HG03196 (cell line): Measurements from ENCODE around the gene WWOX.
A peak's percentile ranks its signal among the peaks of the same experiment; 100 is the strongest.

Experiments used
- ATAC-seq: cut with Tn5 transposase; IDR thresholded peaks from one replicate; pipeline ENCODE4 v1.9.1; 2021; ENCODE audit not compliant: unreplicated experiment

The WWOX gene

DNA sequence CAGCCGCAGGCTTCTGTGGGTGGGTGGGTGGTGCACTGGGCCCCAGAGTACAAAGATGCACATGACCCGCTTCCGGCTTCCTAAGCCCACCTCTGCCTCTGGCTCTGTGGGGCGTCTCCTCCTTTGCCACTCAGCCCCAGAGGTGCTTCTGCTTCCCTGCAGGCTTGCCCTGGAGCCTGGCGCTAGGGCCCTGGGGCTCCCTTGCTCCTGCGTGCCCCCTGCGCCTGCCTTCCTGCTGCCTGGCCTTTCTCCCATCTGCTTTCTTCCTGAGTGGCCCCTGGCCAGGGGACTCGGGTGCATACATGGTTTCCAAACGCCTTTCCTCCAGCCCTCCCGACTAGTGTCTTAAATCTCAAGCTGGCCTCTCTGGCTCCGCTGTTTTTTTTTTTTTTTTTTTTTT lies 3.4 kb downstream of the WWOX start:
- no peak for ATAC-seq

DNA sequence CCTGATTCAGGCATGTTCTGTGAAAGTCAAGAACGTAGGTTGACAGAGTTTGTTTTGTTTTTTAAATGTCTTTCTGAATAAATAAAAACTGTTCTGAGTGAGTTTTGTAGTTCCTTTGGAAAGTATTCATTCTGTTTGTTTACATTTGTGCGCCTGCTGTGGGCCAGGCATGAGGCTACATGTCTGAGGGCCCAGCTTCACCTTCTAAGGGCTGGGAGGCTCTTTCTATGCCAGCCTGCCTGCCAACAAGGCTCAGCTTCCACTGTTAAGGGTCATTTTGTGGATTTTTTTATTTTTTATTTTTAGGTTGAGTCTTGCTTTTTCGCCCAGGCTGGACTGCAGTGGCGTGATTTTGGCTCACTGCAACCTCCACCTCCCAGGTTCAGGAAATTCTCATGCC lies 6.1 kb downstream of the WWOX start:
- ATAC-seq: no peak

DNA sequence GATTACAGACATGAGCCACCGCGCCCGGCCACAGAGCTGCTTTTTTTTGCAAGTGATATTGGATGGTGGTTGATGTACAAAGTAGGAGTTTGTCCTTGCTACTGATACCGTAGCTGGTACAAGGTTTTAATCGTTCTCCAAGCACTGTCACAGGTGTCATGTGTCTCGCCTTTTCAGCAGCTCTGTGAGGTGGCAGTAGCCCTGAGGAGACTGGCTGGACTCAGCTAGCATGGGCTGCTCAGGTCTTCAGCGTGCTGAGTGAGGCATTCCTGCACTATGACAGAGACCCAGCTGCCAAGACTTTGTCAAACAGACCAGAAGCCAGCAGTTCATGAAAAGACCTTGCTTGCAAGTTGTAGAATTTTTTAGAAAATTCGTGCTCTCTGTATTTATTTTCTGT lies 7.2 kb downstream of the WWOX start:
- ATAC-seq: no peak

DNA sequence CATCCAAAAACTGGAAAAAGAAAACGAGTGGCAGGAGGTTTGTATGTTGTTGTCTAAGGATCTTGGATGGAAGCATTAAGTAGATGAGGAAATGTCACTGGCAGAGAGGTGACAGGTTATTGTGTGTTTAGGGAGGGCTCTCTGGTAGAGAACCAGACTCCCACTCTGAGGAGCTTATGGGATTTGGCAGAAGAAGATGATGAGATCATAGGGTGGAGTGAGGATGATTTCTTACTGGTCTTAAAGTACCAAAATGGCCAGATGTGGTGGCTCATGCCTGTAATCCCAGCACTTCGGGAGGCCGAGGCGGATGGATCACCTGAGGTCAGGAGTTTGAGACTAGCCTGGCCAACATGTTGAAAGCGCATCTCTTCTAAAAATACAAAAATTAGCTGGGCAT lies 9.0 kb downstream of the WWOX start:
- ATAC-seq: no peak

DNA sequence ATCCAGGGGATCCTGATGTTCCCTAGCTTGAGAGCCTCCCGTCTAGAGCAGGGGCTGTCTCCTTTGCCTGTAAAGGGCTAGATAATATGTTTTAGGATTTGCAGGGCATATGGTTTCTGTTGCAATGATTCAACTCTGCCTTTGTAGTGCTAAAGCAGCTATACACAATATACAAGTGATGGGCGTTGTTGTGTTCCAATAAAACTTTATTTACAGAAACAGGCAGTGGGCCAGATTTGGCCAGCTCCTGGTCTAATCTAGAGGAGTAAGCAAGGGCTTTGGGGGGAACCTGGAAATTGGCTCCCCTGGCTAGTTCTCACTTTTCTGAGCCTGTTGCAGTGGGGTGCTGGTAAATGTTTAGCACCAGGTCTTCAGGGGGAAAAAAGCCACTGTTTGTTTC lies 13.8 kb downstream of the WWOX start:
- no peak for ATAC-seq

DNA sequence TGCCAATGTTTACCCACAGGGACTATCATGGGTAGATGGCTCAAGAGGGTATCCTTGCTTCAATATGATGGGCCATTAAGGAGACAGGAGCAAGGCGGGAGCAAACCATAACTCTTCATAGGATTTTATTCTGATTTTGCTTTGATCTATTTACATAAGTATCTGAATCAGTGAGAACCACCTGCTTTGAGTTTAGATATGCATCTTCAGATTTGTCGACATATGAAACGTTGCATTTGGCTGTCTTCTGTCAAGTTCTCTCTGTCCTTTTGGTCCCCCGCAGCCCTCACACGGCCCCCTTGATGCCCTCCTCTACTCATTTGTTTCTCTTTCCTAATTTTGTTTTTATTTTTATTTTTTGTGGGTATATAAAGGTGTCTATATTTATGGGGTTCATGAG lies 16.2 kb downstream of the WWOX start:
- no peak for ATAC-seq

DNA sequence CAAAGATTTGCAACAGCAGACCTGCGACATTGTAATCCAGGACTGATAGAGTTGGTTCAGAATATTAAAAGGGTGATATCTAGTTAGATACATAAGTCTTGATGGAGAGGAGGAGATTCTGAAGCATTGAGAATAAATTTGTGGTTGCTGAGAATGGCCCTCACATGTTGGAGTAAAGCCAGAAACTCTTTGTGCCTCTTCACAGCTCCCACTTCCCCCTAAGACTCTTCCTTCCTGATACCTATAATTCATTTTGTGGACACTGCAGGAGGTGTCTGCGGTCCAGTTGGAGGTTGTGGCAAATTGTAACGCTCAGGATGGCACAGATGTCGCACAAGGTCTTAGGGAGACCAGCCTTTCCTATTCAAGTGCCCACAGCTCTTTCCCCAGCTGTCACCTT lies 17.5 kb downstream of the WWOX start:
- no peak for ATAC-seq

DNA sequence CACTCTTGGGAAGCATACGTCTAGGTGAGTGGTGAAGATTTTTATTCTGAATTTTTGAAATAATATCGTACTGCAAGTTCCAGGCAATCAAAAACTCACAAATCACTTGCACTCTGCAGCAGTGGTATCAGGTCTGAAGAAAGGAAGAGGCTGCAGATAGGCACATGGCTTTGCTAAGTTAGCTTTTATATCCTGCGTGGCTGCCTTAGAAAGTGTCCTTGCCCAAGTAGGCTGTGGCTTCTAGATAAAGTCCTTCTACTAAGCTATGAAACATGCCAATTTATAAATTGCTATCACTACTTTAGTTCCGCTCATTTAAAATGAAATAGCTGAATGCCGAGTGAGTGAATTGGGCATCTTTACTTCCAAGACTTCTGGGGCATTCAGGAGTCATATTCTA lies 17.9 kb downstream of the WWOX start:
- no peak for ATAC-seq

DNA sequence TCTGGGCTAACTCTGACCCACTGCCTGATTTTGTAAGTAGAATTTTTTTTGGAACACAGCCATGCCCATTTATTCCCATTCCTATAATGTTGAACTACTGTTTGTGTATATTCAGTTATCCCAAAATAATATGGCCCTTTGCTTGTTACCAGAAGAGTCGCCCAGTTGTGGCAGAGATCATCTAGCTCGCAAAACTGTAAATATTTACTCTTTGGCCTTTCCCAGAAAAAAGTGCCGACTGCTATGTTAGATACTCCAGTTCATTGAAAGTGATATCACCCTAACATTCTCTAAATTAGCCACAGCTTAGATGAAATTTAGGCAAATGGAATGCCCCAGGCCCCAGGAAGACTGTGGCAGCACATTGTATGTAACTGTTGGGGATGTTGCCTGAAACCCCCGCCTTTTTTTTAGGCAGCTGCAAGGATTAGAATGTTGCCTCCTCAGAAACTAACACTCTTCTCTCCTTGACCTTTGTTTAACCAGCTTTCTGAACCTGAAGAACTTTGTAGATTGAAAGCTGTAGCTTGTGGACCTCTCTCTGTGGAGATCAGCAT lies 19.1 kb downstream of the WWOX start:
- ATAC-seq: no peak

DNA sequence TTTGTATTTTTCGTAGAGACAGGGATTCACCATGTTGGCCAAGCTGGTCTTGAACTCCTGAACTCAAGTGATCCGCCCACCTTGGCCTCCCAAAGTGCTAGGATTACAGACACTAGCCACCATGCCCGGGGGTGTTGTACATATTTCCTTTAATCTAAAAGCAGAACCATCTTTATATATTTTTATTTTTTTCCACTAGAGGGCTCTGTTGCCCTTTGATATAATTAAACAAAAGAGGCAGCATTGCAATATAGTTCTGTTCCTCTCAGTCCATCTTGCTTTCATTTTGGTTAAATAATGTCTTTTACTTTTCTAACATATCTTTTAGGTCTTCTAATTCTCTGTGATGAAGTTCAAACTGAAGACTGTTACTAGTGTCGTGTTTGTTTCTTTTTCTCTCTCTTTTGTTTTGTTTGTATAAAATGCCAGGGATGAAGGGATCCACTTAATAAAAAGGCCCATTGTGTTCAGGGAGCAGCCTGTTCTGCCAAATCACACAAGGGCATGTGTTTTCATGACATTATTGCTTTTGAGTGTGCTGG lies 23.4 kb downstream of the WWOX start:
- peak; percentile 85 for ATAC-seq

DNA sequence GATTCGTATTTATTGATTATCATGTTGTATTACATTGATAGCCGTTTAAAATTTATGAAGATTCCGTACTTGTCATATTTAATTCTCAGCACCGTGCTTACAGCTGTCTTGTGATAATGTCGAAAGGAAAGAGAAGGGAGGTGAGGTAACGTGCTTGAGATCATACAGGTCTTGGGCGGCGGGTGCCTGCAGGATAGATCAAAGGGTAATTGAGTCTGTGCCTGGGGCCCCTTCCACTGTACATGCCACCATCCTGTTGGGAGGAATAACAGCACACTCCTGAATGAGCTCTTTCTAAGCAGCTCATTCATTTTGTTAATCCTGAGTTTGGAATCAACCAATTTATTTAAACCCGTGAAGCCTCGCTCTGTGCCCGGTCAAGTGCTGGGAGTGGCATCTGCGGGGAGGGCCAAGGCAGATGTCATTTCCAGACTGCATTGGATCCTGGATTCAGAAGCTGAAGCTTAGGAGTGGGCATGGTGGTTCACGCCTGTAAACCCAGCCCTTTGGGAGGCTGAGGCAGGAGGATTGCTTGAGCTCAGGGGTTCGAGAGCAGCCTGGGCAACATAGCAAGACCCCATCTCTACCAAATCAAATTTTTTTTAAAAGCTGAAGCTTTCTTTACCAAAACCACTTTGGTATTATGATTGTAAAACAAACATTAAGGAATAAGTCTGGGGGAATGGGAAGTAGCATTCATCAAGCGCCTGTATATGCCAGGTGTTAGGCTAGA lies 25.8 kb downstream of the WWOX start:
- no peak for ATAC-seq

DNA sequence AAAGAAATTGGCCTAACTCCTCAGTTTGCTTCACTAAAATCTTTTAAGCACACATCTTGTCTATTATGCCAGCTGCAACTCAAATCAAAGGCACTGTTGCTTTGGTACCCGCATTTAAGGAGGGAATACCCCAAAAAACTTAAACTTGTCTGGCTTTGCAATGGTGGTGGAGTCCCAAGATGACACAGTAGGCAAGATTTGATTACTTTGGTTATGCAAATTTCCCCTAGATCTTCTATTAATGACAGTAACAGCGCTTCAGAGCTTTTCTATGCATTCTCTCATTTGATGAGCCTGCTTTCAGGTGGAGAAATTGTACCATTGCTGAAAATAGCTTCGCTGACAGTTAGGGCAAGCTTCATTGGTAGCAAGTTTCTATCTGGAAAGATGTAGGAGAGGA lies 27.2 kb downstream of the WWOX start:
- no peak for ATAC-seq

DNA sequence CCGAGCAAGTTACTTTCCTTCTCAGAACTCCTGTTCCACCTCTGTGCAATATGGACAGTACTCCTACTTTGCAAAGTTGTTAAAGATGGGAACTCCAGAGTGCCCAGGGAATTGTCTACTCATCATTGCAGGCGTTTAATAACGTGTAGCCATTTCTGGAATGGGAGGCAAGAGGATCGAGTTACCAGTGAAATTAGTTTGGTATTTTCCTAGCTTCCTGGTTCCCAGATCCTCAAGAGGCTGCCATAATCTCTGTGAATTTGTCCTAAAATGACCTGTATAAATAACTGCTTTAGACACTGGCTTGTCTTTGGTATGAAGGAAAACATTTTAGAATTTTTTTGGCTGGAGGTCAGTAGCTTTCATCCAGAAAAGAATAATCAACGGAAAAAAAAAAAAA lies 27.7 kb downstream of the WWOX start:
- ATAC-seq: no peak

DNA sequence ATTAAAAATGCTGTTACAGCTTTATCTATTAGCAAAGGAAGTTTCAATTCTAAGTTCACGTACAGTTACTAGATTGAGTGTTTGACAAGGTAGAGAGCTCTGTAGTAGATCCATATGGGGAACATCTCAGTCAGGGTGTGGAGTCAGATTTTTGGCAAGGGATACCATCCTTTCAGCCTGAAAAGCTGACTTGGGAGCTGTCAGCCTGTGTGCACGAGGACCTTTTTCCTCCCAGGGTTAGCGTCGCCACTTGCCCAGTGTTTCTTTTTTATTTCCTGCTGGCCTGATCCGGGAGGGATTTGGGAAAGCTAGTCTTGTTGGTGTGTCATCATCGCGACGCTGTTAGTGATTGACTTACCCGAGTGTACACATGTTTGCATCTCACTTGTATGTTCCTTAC lies 29.5 kb downstream of the WWOX start:
- no peak for ATAC-seq

DNA sequence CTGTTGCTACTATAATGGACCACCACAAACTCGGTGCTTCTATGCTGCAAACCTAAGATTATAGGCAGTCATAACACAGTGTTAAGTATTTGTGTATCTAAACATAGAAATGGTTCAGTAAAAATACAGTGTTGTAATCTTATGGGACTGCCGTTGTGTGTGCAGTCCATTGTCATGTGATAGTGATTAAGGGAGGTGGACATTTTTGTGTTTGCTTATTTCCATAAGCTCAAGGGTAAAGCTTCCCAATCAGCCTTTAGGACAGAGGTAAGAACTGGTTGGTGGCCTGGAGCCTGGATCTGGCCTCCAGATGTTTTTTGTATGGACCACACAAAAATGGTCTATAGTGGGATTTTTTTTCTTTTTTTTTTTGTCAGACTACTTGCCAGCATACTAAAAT lies 29.9 kb downstream of the WWOX start:
- no peak for ATAC-seq

DNA sequence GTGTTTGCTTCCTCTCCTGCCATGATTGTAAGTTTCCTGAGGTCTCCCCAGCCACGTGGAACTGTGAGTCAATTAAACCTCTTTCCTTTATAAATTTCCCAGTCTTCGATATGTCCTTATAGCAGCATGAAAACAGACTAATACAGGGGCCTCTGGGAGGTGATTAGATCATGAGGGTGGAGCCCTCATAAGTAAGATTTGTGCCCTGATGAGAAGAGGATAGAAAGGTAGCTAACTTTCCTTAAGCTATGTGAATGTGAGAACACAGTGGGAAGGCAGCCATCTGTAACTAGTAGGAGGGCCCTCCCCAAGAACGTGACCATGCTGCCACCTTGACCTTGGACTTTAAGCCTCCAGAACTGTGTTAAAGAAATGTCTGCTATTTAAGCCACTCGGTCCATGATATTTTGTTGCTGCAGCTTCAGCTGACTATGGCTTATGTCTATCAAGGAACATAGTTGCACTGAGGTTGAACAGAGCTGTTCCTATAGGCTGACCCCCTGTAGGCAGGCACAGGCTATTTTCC lies 30.7 kb downstream of the WWOX start:
- ATAC-seq: no peak

DNA sequence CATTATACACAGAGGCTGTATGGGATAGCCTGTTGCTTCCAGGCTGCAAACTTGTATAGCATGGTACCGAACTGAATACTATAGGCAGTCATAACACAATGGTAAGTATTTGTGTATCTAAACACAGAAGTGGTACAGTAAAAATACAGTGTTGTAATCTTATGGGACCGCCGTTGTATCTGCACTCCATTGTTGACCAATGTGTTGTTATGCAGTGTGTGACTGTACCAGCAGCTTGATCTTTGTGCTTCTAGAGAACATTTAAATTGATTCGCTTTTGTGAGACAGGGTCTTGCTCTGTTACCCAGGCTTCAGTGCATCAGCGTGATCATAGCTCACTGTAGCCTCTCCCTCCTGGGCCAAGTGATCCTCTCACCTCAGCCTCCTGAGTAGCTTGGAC lies 31.5 kb downstream of the WWOX start:
- no peak for ATAC-seq

DNA sequence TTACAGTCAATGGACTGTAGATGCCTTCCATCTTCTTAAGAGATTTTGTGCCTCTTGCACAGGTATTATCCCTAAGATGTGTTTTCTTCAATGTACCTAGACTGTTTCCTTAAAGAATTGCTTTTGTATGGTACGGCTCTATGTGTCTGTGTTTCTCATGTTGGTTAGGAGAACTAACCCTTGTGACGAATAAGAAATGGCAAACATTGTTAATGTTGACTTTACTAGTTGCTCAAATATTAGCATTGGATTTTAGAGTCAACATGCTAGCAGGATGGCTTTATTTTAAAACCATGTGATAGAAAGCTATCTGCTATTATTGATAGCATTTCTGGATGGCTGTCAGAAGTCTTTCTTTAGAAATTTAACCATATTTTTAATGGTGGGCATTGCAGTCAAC lies 34.5 kb downstream of the WWOX start:
- ATAC-seq: no peak

DNA sequence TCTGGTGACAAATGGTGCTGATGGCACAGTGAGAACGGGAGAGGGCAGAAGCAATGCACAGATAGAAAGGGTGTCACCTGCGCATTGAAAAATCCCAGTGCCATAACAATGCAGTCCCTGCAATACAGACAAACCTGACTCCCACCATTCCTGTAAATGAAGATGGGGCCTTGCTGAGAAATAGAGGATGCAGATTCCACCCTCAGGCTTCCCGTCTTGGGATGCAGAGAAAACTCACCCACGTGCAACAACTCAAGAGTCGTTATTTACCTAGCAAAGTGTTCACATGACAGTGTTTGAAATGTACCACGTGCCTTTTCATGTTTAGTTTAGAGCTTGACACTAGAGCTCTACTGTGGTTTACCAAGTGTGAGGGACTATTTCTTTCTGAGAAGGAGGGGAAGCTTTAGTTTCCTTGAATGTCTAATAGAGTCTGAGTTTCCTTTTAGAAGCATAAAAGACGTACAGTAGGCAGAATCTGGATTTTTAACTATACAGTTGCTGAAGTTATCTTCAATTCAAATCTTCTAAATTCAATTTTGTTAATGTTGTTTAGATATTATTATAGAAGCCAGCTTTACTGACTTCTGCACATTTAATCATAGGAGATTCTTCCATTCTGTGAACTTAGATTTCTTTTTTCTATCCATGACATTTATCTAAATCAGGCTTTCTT lies 35.6 kb downstream of the WWOX start:
- no peak for ATAC-seq

DNA sequence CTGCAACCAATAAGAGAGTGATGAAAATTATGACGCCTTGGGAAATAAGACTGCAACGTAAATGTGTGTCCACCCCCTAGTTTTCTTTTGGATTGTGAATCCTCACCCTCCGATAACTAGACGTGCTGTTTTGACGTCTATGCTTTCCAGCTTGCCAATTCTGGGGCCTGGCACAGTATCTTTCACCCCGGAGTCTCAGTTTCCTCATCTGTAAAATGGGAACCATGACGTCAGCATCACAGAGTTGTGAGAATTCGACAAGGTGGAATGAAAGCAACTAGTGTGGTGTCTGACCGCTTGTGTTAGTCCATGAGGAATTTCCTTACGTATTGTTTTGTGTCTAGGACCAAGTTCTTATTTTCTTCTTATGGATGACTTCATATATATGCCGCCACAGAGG lies 37.7 kb downstream of the WWOX start:
- no peak for ATAC-seq

DNA sequence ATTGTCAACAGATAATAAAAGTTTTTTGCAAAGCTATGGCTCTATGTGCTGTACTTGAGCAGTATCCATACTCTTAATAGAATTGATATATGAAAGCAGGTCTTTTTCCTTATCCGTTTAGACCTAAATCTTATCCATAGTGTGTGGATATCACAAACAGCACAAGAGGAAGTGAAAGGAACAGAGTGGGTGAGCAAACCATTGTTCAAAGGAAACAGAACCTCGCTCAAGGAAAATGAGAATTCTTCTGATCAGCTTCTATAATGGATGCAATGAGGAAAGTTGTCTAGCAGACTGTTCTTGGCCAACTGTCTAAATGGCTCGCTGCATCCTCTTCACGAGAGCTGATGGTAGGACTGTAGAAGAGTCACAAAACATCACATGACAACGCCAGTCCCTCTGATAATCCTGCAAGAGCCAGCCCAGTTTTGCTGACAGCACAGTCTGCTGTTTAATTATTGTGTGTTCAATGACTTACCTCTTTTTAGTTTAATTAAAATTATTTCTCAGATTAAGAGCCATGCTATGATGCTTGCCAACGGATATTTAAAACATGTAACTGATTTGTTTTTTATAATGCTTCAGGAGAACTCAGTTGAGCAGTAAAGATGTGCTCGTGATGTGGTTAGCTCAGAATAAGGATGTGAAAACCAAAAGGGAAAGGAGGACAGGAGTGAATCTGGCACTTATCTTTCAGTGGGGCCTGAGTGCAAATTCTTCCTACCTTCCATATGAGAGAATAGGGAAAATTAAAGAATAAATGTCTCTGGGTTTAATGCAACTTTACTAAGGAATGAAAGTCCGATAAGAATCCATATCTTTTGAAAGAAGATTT lies 38.5 kb downstream of the WWOX start:
- ATAC-seq: peak; percentile 63
